Tibial nerve (tissue), 4 donors: Measurements from ENCODE around the gene YWHAG.
"Not testable (repeated sequence)": the region's sequence is repeated elsewhere in the genome, so short reads cannot be mapped to it uniquely, and the experiment has no call there.

Experiments
- EP300 ChIP-seq, 2 donors: sonication (generic); formaldehyde crosslinking; IDR thresholded peaks; one replicate each; pipeline ENCODE4 v1.6.1; 2017; ENCODE audit warnings: antibody characterized with exemption in 2 of 2, mild to moderate bottlenecking in 1 of 2
- POLR2A ChIP-seq, 2 donors: fragments of 450-650 bp; IDR thresholded peaks; one replicate each; pipeline ENCODE4 v1.6.1; 2017; ENCODE audit warnings: antibody characterized with exemption in 2 of 2, mild to moderate bottlenecking in 2 of 2, moderate library complexity in 2 of 2
- TF ChIP-seq, protein P1 (sequence below), 5 experiments: fragments of 200-600 bp in 3 of 5; fragments of 450-650 bp in 2 of 5; sonication (generic) in 3 of 5; IDR thresholded peaks; one replicate each; pipeline ENCODE4 v1.5.1; 2016 to 2019; ENCODE audit warnings: antibody characterized with exemption in 5 of 5, mild to moderate bottlenecking in 3 of 5, moderate library complexity in 2 of 5

DNA sequence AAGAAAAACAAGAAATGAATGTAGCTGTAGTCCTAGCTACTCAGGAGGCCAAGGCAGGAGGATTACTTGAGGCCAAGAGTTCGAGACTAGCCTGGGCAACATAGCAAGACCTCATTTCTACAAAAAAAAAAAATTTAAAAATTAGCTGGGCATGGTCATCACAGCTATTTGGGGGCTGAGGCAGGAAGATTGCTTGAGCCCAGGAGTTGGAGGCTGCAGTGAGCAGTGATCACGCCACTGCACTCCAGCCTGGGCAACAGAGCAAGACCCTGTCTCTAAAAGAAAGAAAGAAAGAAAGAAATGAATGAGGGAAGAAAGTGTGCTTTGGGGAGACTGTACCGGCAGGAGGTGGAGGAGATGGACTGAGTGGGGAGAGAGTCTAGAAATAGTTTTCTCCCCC lies 5.0 kb upstream of the YWHAG start:
- TF ChIP-seq, protein P1, sequence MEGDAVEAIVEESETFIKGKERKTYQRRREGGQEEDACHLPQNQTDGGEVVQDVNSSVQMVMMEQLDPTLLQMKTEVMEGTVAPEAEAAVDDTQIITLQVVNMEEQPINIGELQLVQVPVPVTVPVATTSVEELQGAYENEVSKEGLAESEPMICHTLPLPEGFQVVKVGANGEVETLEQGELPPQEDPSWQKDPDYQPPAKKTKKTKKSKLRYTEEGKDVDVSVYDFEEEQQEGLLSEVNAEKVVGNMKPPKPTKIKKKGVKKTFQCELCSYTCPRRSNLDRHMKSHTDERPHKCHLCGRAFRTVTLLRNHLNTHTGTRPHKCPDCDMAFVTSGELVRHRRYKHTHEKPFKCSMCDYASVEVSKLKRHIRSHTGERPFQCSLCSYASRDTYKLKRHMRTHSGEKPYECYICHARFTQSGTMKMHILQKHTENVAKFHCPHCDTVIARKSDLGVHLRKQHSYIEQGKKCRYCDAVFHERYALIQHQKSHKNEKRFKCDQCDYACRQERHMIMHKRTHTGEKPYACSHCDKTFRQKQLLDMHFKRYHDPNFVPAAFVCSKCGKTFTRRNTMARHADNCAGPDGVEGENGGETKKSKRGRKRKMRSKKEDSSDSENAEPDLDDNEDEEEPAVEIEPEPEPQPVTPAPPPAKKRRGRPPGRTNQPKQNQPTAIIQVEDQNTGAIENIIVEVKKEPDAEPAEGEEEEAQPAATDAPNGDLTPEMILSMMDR (IDR thresholded peaks at IDR 0.05) = not testable (repeated sequence)
- not testable (repeated sequence) for TF ChIP-seq POLR2A, EP300 (IDR thresholded peaks at IDR 0.05)
